Measurements from ENCODE around the gene GFOD1. TPM values are rescaled to one million over a fixed set of nuclear protein-coding genes. Genes with fewer than 3 reads are reported as not detected.

Gene GFOD1
- total and polyA plus RNA-seq, 8 donors, result 1.4 to 2.7 (median 2.1) TPM

DNA sequence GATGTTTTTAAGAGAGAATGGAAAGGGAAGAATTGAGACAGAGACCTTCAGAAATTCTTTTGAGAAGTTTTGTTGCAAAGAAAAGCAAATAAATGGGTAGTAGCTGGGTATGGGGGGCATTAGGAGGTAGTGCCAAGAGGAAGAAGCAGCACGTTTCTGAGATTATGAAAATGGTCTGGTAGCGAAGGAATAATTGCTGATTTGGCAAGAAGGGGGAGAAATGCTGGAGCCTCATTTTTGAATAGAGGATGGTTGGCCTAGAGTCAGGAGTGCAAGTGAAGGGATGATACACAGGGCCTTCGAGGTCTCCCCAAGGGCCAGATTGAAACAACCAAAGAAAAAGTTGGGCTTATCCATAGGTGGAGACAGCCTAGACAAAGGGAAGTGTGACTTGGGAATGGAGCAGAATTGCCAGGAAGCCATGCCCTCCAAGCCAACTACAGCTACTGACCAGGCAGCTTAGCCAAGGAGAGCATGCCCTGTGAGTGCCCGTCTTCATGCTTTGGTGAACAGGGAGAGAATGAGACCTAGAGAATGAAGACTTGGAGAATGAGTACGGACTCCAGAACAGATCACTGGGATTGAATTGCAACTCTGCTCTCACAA is 144.9 kb downstream of the GFOD1 start:
- 77 to 83% methylated on average over 5 of the region's 5 CpGs for WGBS, 2 donors
- ATAC-seq, result no peak
- Histone ChIP-seq H3K27ac (no peak overlapping the region), H3K4me1 (no peaks in the 10 kb centered on the region), H3K9me3 (no peaks in the 10 kb centered on the region), H3K27me3 (no peaks in the 10 kb centered on the region), H3K36me3 (no peaks in the 10 kb centered on the region), H3K4me3 (no peak overlapping the region)
- TF ChIP-seq, protein P1, sequence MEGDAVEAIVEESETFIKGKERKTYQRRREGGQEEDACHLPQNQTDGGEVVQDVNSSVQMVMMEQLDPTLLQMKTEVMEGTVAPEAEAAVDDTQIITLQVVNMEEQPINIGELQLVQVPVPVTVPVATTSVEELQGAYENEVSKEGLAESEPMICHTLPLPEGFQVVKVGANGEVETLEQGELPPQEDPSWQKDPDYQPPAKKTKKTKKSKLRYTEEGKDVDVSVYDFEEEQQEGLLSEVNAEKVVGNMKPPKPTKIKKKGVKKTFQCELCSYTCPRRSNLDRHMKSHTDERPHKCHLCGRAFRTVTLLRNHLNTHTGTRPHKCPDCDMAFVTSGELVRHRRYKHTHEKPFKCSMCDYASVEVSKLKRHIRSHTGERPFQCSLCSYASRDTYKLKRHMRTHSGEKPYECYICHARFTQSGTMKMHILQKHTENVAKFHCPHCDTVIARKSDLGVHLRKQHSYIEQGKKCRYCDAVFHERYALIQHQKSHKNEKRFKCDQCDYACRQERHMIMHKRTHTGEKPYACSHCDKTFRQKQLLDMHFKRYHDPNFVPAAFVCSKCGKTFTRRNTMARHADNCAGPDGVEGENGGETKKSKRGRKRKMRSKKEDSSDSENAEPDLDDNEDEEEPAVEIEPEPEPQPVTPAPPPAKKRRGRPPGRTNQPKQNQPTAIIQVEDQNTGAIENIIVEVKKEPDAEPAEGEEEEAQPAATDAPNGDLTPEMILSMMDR (IDR thresholded peaks at IDR 0.05), result no peak
- intact Hi-C loops (cut with DNase I), result no loop called here
- no peak for FAIRE-seq
- no peak for DNase-seq

DNA sequence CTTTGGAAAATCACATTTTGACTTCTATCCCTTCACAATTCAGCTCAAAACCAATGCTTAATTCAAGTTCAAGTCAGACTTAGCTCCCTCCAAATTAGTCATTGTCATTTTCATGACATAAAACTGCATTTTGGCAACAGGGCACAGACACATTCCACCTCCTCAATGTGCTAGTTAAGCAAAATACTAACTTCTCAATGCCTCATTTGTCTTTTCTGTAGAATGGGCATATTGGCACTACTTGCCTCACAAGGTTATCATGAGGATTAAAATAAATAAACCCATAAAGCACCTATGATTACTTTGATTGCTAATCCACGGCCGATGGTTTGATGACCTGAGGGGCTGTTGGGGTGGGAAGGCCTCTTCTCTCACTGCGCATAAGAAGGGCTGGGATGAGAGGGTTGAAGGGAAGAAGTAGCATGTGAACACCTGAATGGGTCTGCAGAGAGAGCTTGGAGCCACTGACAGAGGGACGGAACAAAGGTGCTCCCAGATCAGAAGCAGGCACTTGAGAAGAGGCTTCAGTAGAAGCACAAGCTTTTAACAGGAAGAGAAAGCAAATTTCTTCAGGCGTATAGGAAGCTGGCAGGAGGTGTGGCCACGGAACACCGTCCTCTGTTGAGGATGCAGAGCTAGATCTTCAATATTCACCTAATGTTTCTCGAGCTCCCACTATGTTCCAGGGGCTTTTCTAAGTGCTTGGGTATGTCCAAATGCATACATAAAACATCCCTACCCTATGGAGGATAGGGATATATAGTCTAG is 147.4 kb downstream of the GFOD1 start:
- intact Hi-C loops (cut with DNase I), result loop anchor here in 1 of 3 donors (5.0 kb wide), 1 partner anchor 197 kb away; no protein-coding TSS in a partner anchor
- no peak for DNase-seq
- Histone ChIP-seq H3K36me3 (no peaks in the 10 kb centered on the region), H3K27me3 (no peaks in the 10 kb centered on the region), H3K4me3 (no peak overlapping the region), H3K4me1 (no peaks in the 10 kb centered on the region), H3K9me3 (no peaks in the 10 kb centered on the region), H3K27ac (no peak overlapping the region)
- TF ChIP-seq, protein P1 (IDR thresholded peaks at IDR 0.05), result no peak
- FAIRE-seq, result no peak
- ATAC-seq, result no peak
- WGBS, 2 donors, result 66 to 77% methylated on average over 8 of the region's 8 CpGs

DNA sequence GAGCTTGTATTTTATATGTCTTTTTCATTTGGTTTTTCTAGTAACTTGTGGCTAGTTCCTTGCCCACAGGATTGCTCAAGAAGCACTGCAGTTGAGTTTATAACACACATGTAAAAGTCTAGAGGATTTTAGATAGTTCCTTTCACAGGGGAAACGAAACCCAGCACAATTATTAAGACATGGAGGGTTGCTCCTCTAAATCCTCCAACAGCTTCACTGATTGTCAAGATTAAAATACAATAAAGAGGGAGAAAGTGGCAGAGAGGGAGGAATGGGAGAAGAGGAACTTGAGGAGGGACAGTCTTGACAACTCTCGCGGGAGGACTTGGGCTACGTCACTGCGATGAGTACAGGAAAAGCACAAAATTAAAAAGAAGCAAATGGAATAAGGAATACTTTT is 149.4 kb downstream of the GFOD1 start:
- Histone ChIP-seq H3K27me3 (no peaks in the 10 kb centered on the region), H3K36me3 (no peaks in the 10 kb centered on the region), H3K9me3 (no peaks in the 10 kb centered on the region), H3K4me3 (no peak overlapping the region), H3K4me1 (no peaks in the 10 kb centered on the region), H3K27ac (no peak overlapping the region)
- WGBS, 2 donors, result 90 to 93% methylated on average over 5 of the region's 5 CpGs
- DNase-seq, result no peak
- intact Hi-C loops (cut with DNase I), result loop anchor here in 1 of 3 donors (5.0 kb wide), 1 partner anchor 199 kb away; no protein-coding TSS in a partner anchor
- TF ChIP-seq, protein P1 (IDR thresholded peaks at IDR 0.05), result no peak
- FAIRE-seq, result no peak
- ATAC-seq, result peak in 1 of 4 donors; percentile 27

DNA sequence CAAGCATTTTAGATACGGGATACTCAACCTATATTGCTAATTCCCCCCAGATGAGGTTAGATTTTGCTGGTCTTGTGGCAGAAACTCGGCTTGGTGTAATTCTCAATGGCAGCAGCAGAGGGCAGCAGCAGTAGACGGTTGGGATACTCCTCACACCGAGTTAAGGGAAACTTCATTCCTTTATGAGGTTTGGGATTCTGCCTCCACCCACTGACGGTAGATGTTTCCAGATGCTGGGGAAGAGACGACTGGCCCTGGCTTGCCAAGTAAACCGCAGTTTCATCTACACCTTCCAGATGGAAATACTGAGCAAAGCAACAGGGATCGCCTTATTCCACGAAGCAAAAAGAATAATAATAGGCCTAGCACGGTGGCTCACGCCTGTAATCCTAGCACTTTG is 150.8 kb downstream of the GFOD1 start:
- H3K4me1 ChIP-seq, result no peaks in the 10 kb centered on the region
- FAIRE-seq, result no peak
- intact Hi-C loops (cut with DNase I), result loop anchor here in 1 of 3 donors (5.0 kb wide), 1 partner anchor 201 kb away; no protein-coding TSS in a partner anchor
- H3K27me3 ChIP-seq, result no peaks in the 10 kb centered on the region
- no peaks in the 10 kb centered on the region for H3K36me3 ChIP-seq
- ATAC-seq, result peak; percentile 76 to 94 (median 93)
- peak in 5 of 6 donors; percentile 59 to 87 (median 77) for DNase-seq
- WGBS, 2 donors, result 27 to 32% methylated on average over 11 of the region's 11 CpGs
- no peaks in the 10 kb centered on the region for H3K9me3 ChIP-seq
- H3K4me3 ChIP-seq, result no peak overlapping the region
- TF ChIP-seq, protein P1 (IDR thresholded peaks at IDR 0.05), result peak; percentile 52 to 78 (median 72)
- no peak overlapping the region for H3K27ac ChIP-seq
